Heart right ventricle (tissue), 16 donors: ENCODE measurements around the gene PGBD2. TPM values are rescaled to one million over a fixed set of nuclear protein-coding genes. Genes with fewer than 3 reads are reported as not detected.
A peak's percentile ranks its signal among the peaks of the same experiment; 100 is the strongest.

Experiments
- ATAC-seq, 8 donors: fragments of 200-7000 bp; cut with Tn5 transposase; one replicate each; pipeline ENCODE4 v1.9.1; 2020; ENCODE audit warnings: mild to moderate bottlenecking in 8 of 8, moderate library complexity in 8 of 8, moderate number of reproducible peaks in 1 of 8
- DNase-seq, 2 donors: peaks; one replicate each; pipeline ENCODE4 v3.0.0-alpha.2; 2020
- H3K27ac ChIP-seq, 10 donors: fragments of 200-600 bp; sonication (generic) in 2 of 10; one replicate each; pipeline versions ENCODE4 v1.5.0 to v1.8.0; 2020 to 2022; ENCODE audit warnings: mild to moderate bottlenecking in 3 of 10
- H3K27me3 ChIP-seq, 7 donors: fragments of 200-600 bp; one replicate each; pipeline ENCODE4 v1.8.0; 2021 to 2022; ENCODE audit warnings: mild to moderate bottlenecking in 2 of 7
- H3K36me3 ChIP-seq, 9 donors: fragments of 200-600 bp; sonication (generic) in 1 of 9; one replicate each; pipeline versions ENCODE4 v1.5.0 to v1.8.0; 2020 to 2022; ENCODE audit warnings: mild to moderate bottlenecking in 2 of 9
- H3K4me1 ChIP-seq, 9 donors: fragments of 200-600 bp; sonication (generic) in 1 of 9; one replicate each; pipeline versions ENCODE4 v1.5.0 to v1.8.0; 2020 to 2022; ENCODE audit warnings: mild to moderate bottlenecking in 4 of 9
- H3K4me3 ChIP-seq, 10 donors: fragments of 200-600 bp; sonication (generic) in 2 of 10; one replicate each; pipeline versions ENCODE4 v1.5.0 to v1.8.0; 2020 to 2022; ENCODE audit warnings: mild to moderate bottlenecking in 7 of 10, moderate library complexity in 2 of 10
- H3K9me3 ChIP-seq, 11 donors: fragments of 200-600 bp in 10 of 11; sonication (generic) in 2 of 11; one replicate each; pipeline versions ENCODE4 v1.5.0 to v1.8.0; 2013 to 2022; ENCODE audit warnings: mild to moderate bottlenecking in 2 of 11, control low read depth in 1 of 11, moderate library complexity in 1 of 11
- CTCF ChIP-seq, 9 donors: fragments of 200-600 bp; sonication (generic) in 2 of 9; IDR thresholded peaks; one replicate each; pipeline versions ENCODE4 v1.5.0 to v1.8.0; 2021 to 2022; ENCODE audit warnings: antibody characterized with exemption in 9 of 9, mild to moderate bottlenecking in 5 of 9, moderate library complexity in 1 of 9
- WGBS, 2 donors: extraction: QIAGEN DNeasy Blood & Tissue Kit; methylation state at CpG; one replicate each; pipeline ENCODE4 v1.1.7; 2013; ENCODE audit warnings: inconsistent platforms in 1 of 2; 5-methylcytosine and 5-hydroxymethylcytosine counted together
- intact Hi-C, 10 donors: fragments of 100-400 bp; cut with DNase I; formaldehyde crosslinking; loops; one replicate each; pipeline versions ENCODE4 v1.11.1 to v1.14.2; 2022
- long read RNA-seq, 3 donors: library from polyadenylated mRNA; unstranded; transcript quantifications; one replicate each; pipeline ENCODE4 v2.0.0, GENCODE V29; 2020 to 2021
- polyA plus RNA-seq, 2 donors: library from polyadenylated mRNA; stranded (reverse); fragments of 200-250 nt; gene quantifications; one replicate each; pipeline ENCODE4 v1.2.3, GENCODE V29; 2013
- total RNA-seq, 10 donors: library from RNA; stranded (reverse); fragmentation: NEBNext Ultra II Directional in 3 of 10; extraction: Animal tissue kit (Norgen Biotek cat#: 25700) in 3 of 10; gene quantifications; one replicate each; pipeline versions ENCODE4 v1.2.1 to v1.2.4, GENCODE V29; 2021 to 2023
- donor health status: Arrhythmogenic right ventricular cardiomyopathy.
- donor health status: ischemic (EF 13 %, LVEDD 7.1; RV severe dilation, severe dysfunction).
- donor health status: healthy with polysubstance abuse.
- donor health status: DM: no; HTN: yes; CAD: no.
- donor health status: DM: no; HTN: no; CAD: no.
- donor health status: ischemic (EF 25% LVEDD 6.9; RV normal size, moderate dysfunction).
- donor health status: ischemic (EF 25% LVEDD 5.7; RV mildly dilated, moderate dysfunction).
- donor health status: healthy.
- donor health status: DM: yes; HTN: yes; CAD: no.
- donor health status: Ischemic cardiomyopathy.
- donor health status: ischemic (EF 35%, LVEDD 5.7; RV mildly dilated, moderate dysfunction).
- donor health status: nonischemic (EF 11% LVEDD 7.7; RV severe dilation, severe dysfunction).
- donor health status: DM: yes; HTN: yes; CAD: no.
- donor health status: PGD.
- donor health status: ischemic (EF 29% LVEDD 5.4; RV normal size, mild dysfunction).
- donor health status: nonischemic (EF 23%, LVEDD 6.1; RV moderate dilation, normal function).

The PGBD2 gene
- total RNA-seq (1 to 10 TPM; 1.3 to 3.4 (median 2.2) TPM), polyA plus RNA-seq (1 to 10 TPM; 1.7 to 3.0 TPM)
- long read RNA-seq, donor 1, partial matches to known transcripts = 2 of 6 reads
- long read RNA-seq, donor 1, other reads (novel, unspliced or antisense) = 2 of 6 reads
- long read RNA-seq, donor 2, partial matches to known transcripts = 0 of 5 reads
- long read RNA-seq, donor 2, other reads (novel, unspliced or antisense) = 1 of 5 reads
- long read RNA-seq, donor 3, transcript PGBD2-201 (3 exons, 2,136 nt) = major isoform, 5 of 15 reads
- long read RNA-seq, donor 3, transcript PGBD2-202 (3 exons, 2,879 nt) = major isoform, 5 of 15 reads
- long read RNA-seq, donor 3, partial matches to known transcripts = 1 of 15 reads
- long read RNA-seq, donor 3, other reads (novel, unspliced or antisense) = 4 of 15 reads

- Histone ChIP-seq H3K36me3 (peaks cover 0 to 7% (median 0%) of the 10 kb centered on the region in 9 donors), H3K9me3 (no peaks in the 10 kb centered on the region), H3K27me3 (no peaks in the 10 kb centered on the region), H3K27ac (peak within 1 kb of the TSS; percentile 81 to 98 (median 88)), H3K4me1 (peaks cover 0 to 25% (median 15%) of the 10 kb centered on the region in 9 donors), H3K4me3 (peak within 1 kb of the TSS; percentile 40 to 80 (median 68))
- intact Hi-C loops = loop anchor here in 3 of 10 donors (1.0 to 2.0 kb wide), 6 partner anchors 31 to 80 kb away; partner anchors contain the start of genes ZNF672 (in 2 of the 3) and ZNF692 (in 2 of the 3)
- 0 to 1% methylated on average over 76 to 80 of the region's 80 CpGs for WGBS, 2 donors
- DNase-seq (peak; percentile 93 to 95), ATAC-seq (peak; percentile 95 to 97 (median 96))
- TF ChIP-seq CTCF (IDR thresholded peaks at IDR 0.05) = peak; percentile 54 to 77 (median 64)
Observed at GRCh38 chr1:248906009-248906752, at the start of gene PGBD2. TSS of gene PGBD2 (plus strand) at chr1:248906235. CDS start at chr1:248913863, 7,628 bp downstream.

GRCh38 chr1:248857201-248857600, 48.8 kb upstream of the PGBD2 start:
- Histone ChIP-seq H3K4me3 (peak overlapping the region in 1 of 10 donors; percentile 70), H3K27ac (no peak overlapping the region), H3K9me3 (no peaks in the 10 kb centered on the region), H3K27me3 (no peaks in the 10 kb centered on the region), H3K36me3 (peaks cover 0 to 25% (median 0%) of the 10 kb centered on the region in 9 donors), H3K4me1 (peaks cover 3 to 39% (median 19%) of the 10 kb centered on the region in 9 donors)
- DNase-seq (no peak), ATAC-seq (no peak)
- 94 to 97% methylated on average over 7 of the region's 7 CpGs for WGBS, 2 donors
- TF ChIP-seq CTCF (IDR thresholded peaks at IDR 0.05) = no peak
- intact Hi-C loops = no loop called here

GRCh38 chr1:248857749-248858095, 48.3 kb upstream of the PGBD2 start:
- Histone ChIP-seq H3K36me3 (peaks cover 0 to 25% (median 0%) of the 10 kb centered on the region in 9 donors), H3K9me3 (no peaks in the 10 kb centered on the region), H3K4me1 (peaks cover 3 to 41% (median 20%) of the 10 kb centered on the region in 9 donors), H3K27me3 (no peaks in the 10 kb centered on the region), H3K27ac (peak overlapping the region in 9 of 10 donors; percentile 76 to 97 (median 93)), H3K4me3 (peak overlapping the region; percentile 43 to 80 (median 64))
- intact Hi-C loops = loop anchor here in 6 of 10 donors (1.0 to 2.0 kb wide), 4 partner anchors 18 to 49 kb away; partner anchors contain the start of genes ZNF672 (in 3 of the 6) and PGBD2 (in 1 of the 6)
- TF ChIP-seq CTCF (IDR thresholded peaks at IDR 0.05) = no peak
- WGBS, 2 donors = 26 to 28% methylated on average over 4 of the region's 4 CpGs
- peak in 1 of 8 donors; percentile 9 for ATAC-seq
- no peak for DNase-seq
